K562 (cell line): ENCODE results near the gene TNNI2. TPM values are rescaled to one million over a fixed set of nuclear protein-coding genes. Genes with fewer than 3 reads are reported as not detected.

Experiments used
- ATAC-seq: fragments of 200-7000 bp; cut with Tn5 transposase; 3 replicates; pipeline ENCODE4 v1.9.1; 2020; ENCODE audit warnings: moderate library complexity
- BruUV-seq: library from RNA; stranded (reverse); fragments of 400-500 nt; replicated peaks from 2 replicates; lab custom pipeline; 2021; lab: Mats Ljungman, UMichigan
- CTCF ChIA-PET: fragments of 300-600 bp; formaldehyde crosslinking; extraction: SDS; loops from one replicate; lab custom pipeline; 2021; ENCODE audit warnings: low intra/inter-chr PET ratio; lab: Yijun Ruan, JAX
- POLR2A ChIA-PET: fragments of 300-600, 350-650 bp; sonication (Branson Sonifier 250); formaldehyde crosslinking; extraction: SDS; loops from one replicate; lab custom pipeline; 2021; ENCODE audit warnings: antibody characterized with exemption, inconsistent platforms; lab: Yijun Ruan, JAX
- DNase-seq, 4 experiments: peaks; one replicate each; pipeline versions ENCODE4 v3.0.0 to v3.0.0-alpha.2; 2011 to 2018; ENCODE audit warnings: low spot score in 3 of 4, mixed read lengths in 3 of 4; ENCODE audit errors: extremely low read depth in 1 of 4
- FAIRE-seq: peaks from 2 replicates; lab custom pipeline; 2011; peaks lifted over from hg19 to GRCh38; lab: Jason Lieb, UNC
- H2AFZ ChIP-seq: 2 replicates; pipeline ENCODE4 v1.6.0; 2011; ENCODE audit warnings: low read depth, low read length, control low read depth, inconsistent platforms
- H3K27ac ChIP-seq: fragments of 200-600 bp; 3 replicates; pipeline ENCODE4 v1.8.0; 2011; ENCODE audit warnings: low read depth, mild to moderate bottlenecking, control low read depth, inconsistent platforms, low read length, moderate library complexity, mixed read lengths; ENCODE audit errors: extremely low read depth
- H3K27me3 ChIP-seq, 2 experiments: fragments of 300-600 bp in 1 of 2; 2 replicates in 1 of 2; 3 replicates in 1 of 2; pipeline versions ENCODE4 v1.6.0 to v1.8.0; 2011; ENCODE audit warnings: inconsistent platforms in 2 of 2, low read length in 2 of 2, mild to moderate bottlenecking in 1 of 2, mixed read lengths in 1 of 2, moderate library complexity in 1 of 2; ENCODE audit not compliant: control insufficient read depth in 2 of 2, insufficient read depth in 2 of 2
- H3K36me3 ChIP-seq: fragments of 300-600 bp; 3 replicates; pipeline ENCODE4 v1.8.0; 2011; ENCODE audit warnings: mild to moderate bottlenecking, low read length, inconsistent platforms; ENCODE audit not compliant: control insufficient read depth, insufficient read depth
- H3K4me1 ChIP-seq, 2 experiments: fragments of 200-600 bp in 1 of 2; replicated peaks in 1 of 2; 2 replicates in 1 of 2; 3 replicates in 1 of 2; pipeline versions ENCODE4 v1.5.1 to v1.8.0; 2011; ENCODE audit warnings: inconsistent platforms in 2 of 2, low read length in 2 of 2, mild to moderate bottlenecking in 1 of 2, mixed read lengths in 1 of 2, moderate library complexity in 1 of 2; ENCODE audit not compliant: control insufficient read depth in 2 of 2, insufficient read depth in 2 of 2
- H3K4me2 ChIP-seq: 2 replicates; pipeline ENCODE4 v1.6.1; 2011; ENCODE audit warnings: low read length, control low read depth, inconsistent platforms, mixed read lengths; ENCODE audit not compliant: insufficient read depth
- H3K4me3 ChIP-seq: fragments of 200-600 bp; sonication (generic), shearing (Covaris generic); 2 replicates; pipeline ENCODE4 v1.5.1; 2016; ENCODE audit warnings: control low read depth, inconsistent platforms
- H3K79me2 ChIP-seq: fragments of 200-600 bp; 3 replicates; pipeline ENCODE4 v1.8.0; 2011; ENCODE audit warnings: low read length, inconsistent platforms; ENCODE audit not compliant: control insufficient read depth, insufficient read depth
- H3K9ac ChIP-seq, 2 experiments: 2 replicates each; pipeline versions ENCODE4 v1.6.0 to v1.6.1; 2011; ENCODE audit warnings: low read depth in 2 of 2, low read length in 2 of 2, control low read depth in 1 of 2, inconsistent platforms in 1 of 2, mild to moderate bottlenecking in 1 of 2, mixed read lengths in 1 of 2; ENCODE audit not compliant: insufficient read depth in 1 of 2
- H3K9me1 ChIP-seq: one replicate; pipeline ENCODE4 v1.6.0; 2011; ENCODE audit warnings: inconsistent platforms, mild to moderate bottlenecking, low read length, moderate library complexity; ENCODE audit not compliant: control insufficient read depth, insufficient read depth
- H3K9me3 ChIP-seq: replicated peaks from 2 replicates; pipeline ENCODE4 v1.5.1; 2011; ENCODE audit warnings: low read depth, low read length, inconsistent platforms; ENCODE audit not compliant: control insufficient read depth, insufficient read depth
- H4K20me1 ChIP-seq: replicated peaks from 2 replicates; pipeline ENCODE4 v1.6.1; 2011; ENCODE audit warnings: low read length, inconsistent platforms, mixed read lengths; ENCODE audit not compliant: control insufficient read depth, insufficient read depth
- FOXJ2 ChIP-seq: fragments of 200-800 bp; sonication (Bioruptor generic); IDR thresholded peaks from 2 replicates; pipeline ENCODE4 v1.6.1; 2016; ENCODE audit warnings: missing genetic modification characterization, missing compliant biosample characterization
- MYC ChIP-seq, 2 experiments: fragments of 250-450 bp in 1 of 2; sonication (Bioruptor Pico) in 1 of 2; IDR thresholded peaks; 2 replicates each; pipeline versions ENCODE4 v1.5.1 to v1.6.1; 2012 to 2021; ENCODE audit warnings: low read depth in 2 of 2, borderline replicate concordance in 1 of 2, improper control_type of control experiment in 1 of 2, low read length in 1 of 2, mild to moderate bottlenecking in 1 of 2, moderate library complexity in 1 of 2
- NCOR1 ChIP-seq: fragments of 450-650 bp; IDR thresholded peaks from 2 replicates; pipeline ENCODE4 v1.6.1; 2016; ENCODE audit warnings: mild to moderate bottlenecking, moderate library complexity
- TBL1XR1 ChIP-seq, 2 experiments: IDR thresholded peaks; 2 replicates each; pipeline ENCODE4 v1.6.1; 2012; ENCODE audit warnings: improper control_type of control experiment in 2 of 2, low read length in 2 of 2, mild to moderate bottlenecking in 1 of 2
- TCF3 ChIP-seq: sonication (generic); formaldehyde crosslinking; IDR thresholded peaks from 2 replicates; pipeline ENCODE4 v1.4.0; 2020; ENCODE audit warnings: mild to moderate bottlenecking, missing genetic modification reagents
- WGBS: fragments of 100-300 bp; shearing (Covaris generic); methylation state at CpG from one replicate; pipeline ENCODE4 v1.1.6; 2016; ENCODE audit warnings: low coverage, mixed read lengths; ENCODE audit not compliant: insufficient coverage; ENCODE audit errors: missing lambda C conversion rate; 5-methylcytosine and 5-hydroxymethylcytosine counted together
- in situ Hi-C: fragments of 300-500 bp; cut with MboI; formaldehyde crosslinking; loops from 4 replicates; pipeline ENCODE4 v1.15.0; 2018; ENCODE audit warnings: inconsistent platforms, mixed read lengths
- intact Hi-C: fragments of 100-400 bp; cut with micrococcal nuclease; formaldehyde crosslinking; loops from 2 replicates; pipeline ENCODE4 v1.14.2; 2022
- polyA plus RNA-seq, 8 experiments: library from polyadenylated mRNA; depleted of rRNA in 4 of 8; stranded (reverse) in 5 of 8; unstranded in 3 of 8; fragments of >200 nt; fragmentation: Nextera tagmentation in 2 of 8; fragmentation: Illumina TruSeq in 1 of 8; extraction: Ambion mirVana in 2 of 8; extraction: Trizol in 1 of 8; gene quantifications; 2 replicates each; pipeline versions ENCODE4 v1.2.1 to v1.2.3, GENCODE V29; 2011 to 2014; ENCODE audit warnings: inconsistent platforms in 1 of 8, missing spikeins in 1 of 8
- total RNA-seq, 7 experiments: library from RNA; depleted of rRNA in 6 of 7; stranded (reverse); fragments of >200 nt in 6 of 7; fragmentation: Illumina TruSeq in 2 of 7; extraction: Trizol in 2 of 7; gene quantifications; 2 replicates each; pipeline versions ENCODE4 v1.2.1 to v1.2.3, GENCODE V29; 2011 to 2021; ENCODE audit warnings: low replicate concordance in 1 of 7
- TF ChIP-seq, protein P1 (sequence below): IDR thresholded peaks from 2 replicates; pipeline ENCODE4 v1.6.1; 2011; ENCODE audit warnings: borderline replicate concordance, low read depth, mild to moderate bottlenecking, moderate library complexity, low read length; ENCODE audit not compliant: insufficient read depth, poor library complexity, severe bottlenecking
- TF ChIP-seq, protein P2 (sequence below): sonication (generic); formaldehyde crosslinking; IDR thresholded peaks from 2 replicates; pipeline ENCODE4 v1.8.0; 2022; ENCODE audit warnings: missing genetic modification reagents, mild to moderate bottlenecking, borderline replicate concordance
- TF ChIP-seq, protein P3 (sequence below): sonication (generic); formaldehyde crosslinking; IDR thresholded peaks from 2 replicates; pipeline ENCODE4 v1.8.1; 2022; ENCODE audit warnings: missing genetic modification reagents
- TF ChIP-seq, protein P4 (sequence below): fragments of 250-450 bp; sonication (Bioruptor Pico); IDR thresholded peaks from 2 replicates; pipeline ENCODE4 v1.5.0; 2021

Gene TNNI2
- total and polyA plus RNA-seq, 9 of the 15 experiments (the other 6 are each of a cell fraction or from before 2014, with no cell fraction given) = not detected

DNA sequence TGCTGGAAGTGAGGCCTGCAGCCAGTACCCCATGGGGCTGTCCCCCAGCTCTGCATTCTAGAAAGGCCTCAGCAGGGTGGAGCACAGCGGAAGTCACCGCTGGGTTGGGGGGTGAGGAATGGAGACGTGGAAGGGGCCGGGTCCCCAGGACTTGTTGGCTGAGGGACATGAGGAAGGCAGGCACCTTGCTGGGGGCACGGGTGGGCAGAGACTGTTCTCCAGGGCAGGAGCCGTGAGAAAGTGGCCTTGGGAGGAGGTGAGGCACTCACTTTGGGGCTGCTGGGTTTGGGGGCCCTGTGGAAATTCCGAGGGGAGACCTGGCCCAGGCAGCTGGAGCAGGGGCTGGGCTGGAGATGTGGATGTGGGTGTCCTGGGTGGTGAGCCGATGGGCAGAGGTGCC lies 5.0 kb downstream of the TNNI2 start (continued):
- TF ChIP-seq, protein P1, sequence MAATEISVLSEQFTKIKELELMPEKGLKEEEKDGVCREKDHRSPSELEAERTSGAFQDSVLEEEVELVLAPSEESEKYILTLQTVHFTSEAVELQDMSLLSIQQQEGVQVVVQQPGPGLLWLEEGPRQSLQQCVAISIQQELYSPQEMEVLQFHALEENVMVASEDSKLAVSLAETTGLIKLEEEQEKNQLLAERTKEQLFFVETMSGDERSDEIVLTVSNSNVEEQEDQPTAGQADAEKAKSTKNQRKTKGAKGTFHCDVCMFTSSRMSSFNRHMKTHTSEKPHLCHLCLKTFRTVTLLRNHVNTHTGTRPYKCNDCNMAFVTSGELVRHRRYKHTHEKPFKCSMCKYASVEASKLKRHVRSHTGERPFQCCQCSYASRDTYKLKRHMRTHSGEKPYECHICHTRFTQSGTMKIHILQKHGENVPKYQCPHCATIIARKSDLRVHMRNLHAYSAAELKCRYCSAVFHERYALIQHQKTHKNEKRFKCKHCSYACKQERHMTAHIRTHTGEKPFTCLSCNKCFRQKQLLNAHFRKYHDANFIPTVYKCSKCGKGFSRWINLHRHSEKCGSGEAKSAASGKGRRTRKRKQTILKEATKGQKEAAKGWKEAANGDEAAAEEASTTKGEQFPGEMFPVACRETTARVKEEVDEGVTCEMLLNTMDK = no peak
- TF ChIP-seq MYC (IDR thresholded peaks at IDR 0.05; ENCODE audit: low read depth, low read length) (no peak), MYC (CRISPR knock-in tag; IDR thresholded peaks at IDR 0.05; ENCODE audit: borderline replicate concordance, low read depth) (no peak)

DNA sequence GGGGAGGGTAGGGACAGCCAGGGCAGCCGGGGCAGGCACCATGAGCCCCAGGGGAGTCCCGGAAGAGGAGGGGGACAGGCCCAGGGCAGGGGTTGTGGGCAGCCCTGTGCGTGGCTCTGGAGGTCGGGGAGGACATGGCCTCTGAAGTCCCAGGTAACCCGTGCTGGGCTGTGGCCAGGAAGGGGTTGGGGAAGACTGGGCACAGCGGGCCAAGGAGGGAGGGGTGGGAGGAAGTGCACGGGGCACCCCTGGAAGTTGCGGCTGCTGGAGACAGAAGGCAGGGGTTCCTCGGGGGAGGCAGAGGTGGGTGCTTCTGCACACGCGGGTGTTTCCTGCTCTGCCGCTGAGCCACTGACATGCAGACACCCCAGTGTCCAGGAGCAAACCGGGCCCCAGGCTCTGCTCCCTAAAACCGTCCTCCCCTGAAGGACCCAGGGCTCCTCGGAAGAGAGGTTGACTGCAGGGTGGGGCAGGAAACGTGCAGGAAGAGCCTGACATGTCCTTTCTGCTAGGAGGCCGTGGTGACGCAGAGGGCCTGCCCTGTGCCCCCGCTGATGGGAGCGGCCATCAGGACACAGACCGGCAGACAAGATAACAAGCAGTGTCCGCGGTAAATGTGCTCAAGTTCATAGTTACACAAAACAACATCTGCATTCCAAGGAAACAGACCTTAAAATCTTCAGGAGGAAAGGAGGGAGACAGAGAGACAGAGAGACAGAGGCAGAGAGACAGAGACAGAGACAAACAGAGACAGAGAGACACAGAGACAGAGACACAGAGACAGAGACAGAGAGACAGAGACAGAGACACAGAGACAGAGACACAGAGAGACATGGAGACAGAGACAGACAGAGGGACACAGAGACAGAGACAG lies 5.7 kb downstream of the TNNI2 start:
- Histone ChIP-seq H2AFZ (peak overlapping the region; percentile 86), H3K9me1 (no peaks in the 10 kb centered on the region), H3K4me3 (no peak overlapping the region), H3K27me3 (peaks cover 0 to 59% of the 10 kb centered on the region in 2 experiments; a peak in 3 of 5 replicates), H3K9ac (peak overlapping the region in 1 of 2 experiments; percentile 81; a peak in 2 of 4 replicates), H4K20me1 (no peaks in the 10 kb centered on the region; the same call in 1 of the 2 replicates), H3K36me3 (no peaks in the 10 kb centered on the region), H3K4me2 (peak overlapping the region; percentile 61), H3K9me3 (no peaks in the 10 kb centered on the region), H3K4me1 (peaks cover 9 to 65% of the 10 kb centered on the region in 2 experiments; a peak in 4 of 5 replicates), H3K79me2 (no peaks in the 10 kb centered on the region), H3K27ac (peak overlapping the region; percentile 20; the same call in 1 of the 3 replicates)
- FAIRE-seq (peak; percentile 99), DNase-seq (peak; percentile 86 to 88 (median 87)), ATAC-seq (peak; percentile 91)
- BruUV-seq = no TSS peak
- intact Hi-C loops (no loop called here), in situ Hi-C loops (no loop called here)
- POLR2A ChIA-PET = no interaction called here
- 10% methylated on average over 18 of the region's 23 CpGs for WGBS
- CTCF ChIA-PET = no interaction called here
- peak; percentile 90 for TF ChIP-seq TCF3 (CRISPR knock-in tag)
- TF ChIP-seq FOXJ2 (tag) = no peak
- TF ChIP-seq NCOR1 = peak; percentile 81
- TF ChIP-seq, protein P2, sequence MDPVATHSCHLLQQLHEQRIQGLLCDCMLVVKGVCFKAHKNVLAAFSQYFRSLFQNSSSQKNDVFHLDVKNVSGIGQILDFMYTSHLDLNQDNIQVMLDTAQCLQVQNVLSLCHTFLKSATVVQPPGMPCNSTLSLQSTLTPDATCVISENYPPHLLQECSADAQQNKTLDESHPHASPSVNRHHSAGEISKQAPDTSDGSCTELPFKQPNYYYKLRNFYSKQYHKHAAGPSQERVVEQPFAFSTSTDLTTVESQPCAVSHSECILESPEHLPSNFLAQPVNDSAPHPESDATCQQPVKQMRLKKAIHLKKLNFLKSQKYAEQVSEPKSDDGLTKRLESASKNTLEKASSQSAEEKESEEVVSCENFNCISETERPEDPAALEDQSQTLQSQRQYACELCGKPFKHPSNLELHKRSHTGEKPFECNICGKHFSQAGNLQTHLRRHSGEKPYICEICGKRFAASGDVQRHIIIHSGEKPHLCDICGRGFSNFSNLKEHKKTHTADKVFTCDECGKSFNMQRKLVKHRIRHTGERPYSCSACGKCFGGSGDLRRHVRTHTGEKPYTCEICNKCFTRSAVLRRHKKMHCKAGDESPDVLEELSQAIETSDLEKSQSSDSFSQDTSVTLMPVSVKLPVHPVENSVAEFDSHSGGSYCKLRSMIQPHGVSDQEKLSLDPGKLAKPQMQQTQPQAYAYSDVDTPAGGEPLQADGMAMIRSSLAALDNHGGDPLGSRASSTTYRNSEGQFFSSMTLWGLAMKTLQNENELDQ (CRISPR knock-in tag) = no peak
- TF ChIP-seq, protein P3, sequence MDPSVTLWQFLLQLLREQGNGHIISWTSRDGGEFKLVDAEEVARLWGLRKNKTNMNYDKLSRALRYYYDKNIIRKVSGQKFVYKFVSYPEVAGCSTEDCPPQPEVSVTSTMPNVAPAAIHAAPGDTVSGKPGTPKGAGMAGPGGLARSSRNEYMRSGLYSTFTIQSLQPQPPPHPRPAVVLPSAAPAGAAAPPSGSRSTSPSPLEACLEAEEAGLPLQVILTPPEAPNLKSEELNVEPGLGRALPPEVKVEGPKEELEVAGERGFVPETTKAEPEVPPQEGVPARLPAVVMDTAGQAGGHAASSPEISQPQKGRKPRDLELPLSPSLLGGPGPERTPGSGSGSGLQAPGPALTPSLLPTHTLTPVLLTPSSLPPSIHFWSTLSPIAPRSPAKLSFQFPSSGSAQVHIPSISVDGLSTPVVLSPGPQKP (CRISPR knock-in tag) = no peak
- TF ChIP-seq TBL1XR1 (IDR thresholded peaks at IDR 0.05; ENCODE audit: low read length in 2 of 2) = 0 out of 4 replicates have a peak, but pooled peaks of 1 of the 2 experiments have one; percentile 14
- TF ChIP-seq, protein P4, sequence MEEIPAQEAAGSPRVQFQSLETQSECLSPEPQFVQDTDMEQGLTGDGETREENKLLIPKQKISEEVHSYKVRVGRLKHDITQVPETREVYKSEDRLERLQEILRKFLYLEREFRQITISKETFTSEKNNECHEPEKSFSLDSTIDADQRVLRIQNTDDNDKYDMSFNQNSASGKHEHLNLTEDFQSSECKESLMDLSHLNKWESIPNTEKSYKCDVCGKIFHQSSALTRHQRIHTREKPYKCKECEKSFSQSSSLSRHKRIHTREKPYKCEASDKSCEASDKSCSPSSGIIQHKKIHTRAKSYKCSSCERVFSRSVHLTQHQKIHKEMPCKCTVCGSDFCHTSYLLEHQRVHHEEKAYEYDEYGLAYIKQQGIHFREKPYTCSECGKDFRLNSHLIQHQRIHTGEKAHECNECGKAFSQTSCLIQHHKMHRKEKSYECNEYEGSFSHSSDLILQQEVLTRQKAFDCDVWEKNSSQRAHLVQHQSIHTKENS (CRISPR knock-in tag) = no peak
